Esophagus squamous epithelium (tissue), 5 donors: ENCODE measurements around the gene TNFRSF18. TPM values are rescaled to one million over a fixed set of nuclear protein-coding genes. Genes with fewer than 3 reads are reported as not detected.
A peak's percentile ranks its signal among the peaks of the same experiment; 100 is the strongest.

Experiments
- DNase-seq: peaks from one replicate; lab custom pipeline; 2025; lab: John Stamatoyannopoulos, UW
- H3K27ac ChIP-seq, 4 donors: fragments of 200-600 bp; sonication (generic); one replicate each; pipeline ENCODE4 v1.5.1; 2016 to 2019; ENCODE audit warnings: mild to moderate bottlenecking in 1 of 4
- H3K27me3 ChIP-seq, 4 donors: fragments of 200-600 bp; sonication (generic); 1 replicate in 3 of 4; 2 replicates in 1 of 4; pipeline versions ENCODE4 v1.5.1 to v1.6.0; 2017 to 2021; ENCODE audit warnings: antibody characterized with exemption in 1 of 4
- H3K36me3 ChIP-seq, 3 donors: fragments of 200-600 bp; sonication (generic); one replicate each; pipeline ENCODE4 v1.5.1; 2016 to 2019
- H3K4me1 ChIP-seq, 3 donors: fragments of 200-600 bp; sonication (generic); one replicate each; pipeline ENCODE4 v1.5.1; 2017 to 2019
- H3K4me3 ChIP-seq, 4 donors: fragments of 200-600 bp; sonication (generic); 1 replicate in 3 of 4; 2 replicates in 1 of 4; pipeline ENCODE4 v1.5.1; 2016 to 2019; ENCODE audit warnings: mild to moderate bottlenecking in 2 of 4, moderate library complexity in 1 of 4
- H3K9me3 ChIP-seq, 3 donors: fragments of 200-600 bp; sonication (generic); one replicate each; pipeline ENCODE4 v1.5.1; 2016 to 2019
- POLR2A ChIP-seq, 4 donors: fragments of 450-650 bp; IDR thresholded peaks; one replicate each; pipeline ENCODE4 v1.6.1; 2017; ENCODE audit warnings: antibody characterized with exemption in 4 of 4, mild to moderate bottlenecking in 4 of 4, moderate library complexity in 3 of 4
- WGBS, 2 donors: methylation state at CpG; one replicate each; pipeline ENCODE4 v1.1.5; 2018; 5-methylcytosine and 5-hydroxymethylcytosine counted together
- intact Hi-C: fragments of 100-400 bp; cut with DNase I; formaldehyde crosslinking; loops from one replicate; pipeline ENCODE4 v1.15.0; 2022
- total RNA-seq, 4 donors: library from RNA; depleted of rRNA; stranded (reverse); fragments of >200 nt; gene quantifications; one replicate each; pipeline ENCODE4 v1.1.0, GENCODE V29; 2016
- TF ChIP-seq, protein P1 (sequence below), 6 experiments: fragments of 450-650 bp in 4 of 6; fragments of 200-600 bp in 2 of 6; sonication (generic) in 2 of 6; IDR thresholded peaks; one replicate each; pipeline ENCODE4 v1.5.1; 2016 to 2019; ENCODE audit warnings: antibody characterized with exemption in 6 of 6, mild to moderate bottlenecking in 4 of 6, moderate library complexity in 4 of 6
- donor health status: DM: yes; HTN: yes; CAD: no.

The TNFRSF18 gene
- total RNA-seq, 4 donors from 2014 or later, result 2.0 to 21.0 (median 2.8) TPM

- Histone ChIP-seq H3K9me3 (no peaks in the 10 kb centered on the region), H3K36me3 (no peaks in the 10 kb centered on the region), H3K27ac (peak overlapping the region in 1 of 4 donors; percentile 34), H3K4me3 (no peak overlapping the region), H3K4me1 (peaks cover 0 to 4% (median 0%) of the 10 kb centered on the region in 3 donors), H3K27me3 (peaks cover 0 to 43% (median 0%) of the 10 kb centered on the region in 4 donors)
- intact Hi-C loops, result no loop called here
- TF ChIP-seq POLR2A (IDR thresholded peaks at IDR 0.05), result no peak
- TF ChIP-seq, protein P1, sequence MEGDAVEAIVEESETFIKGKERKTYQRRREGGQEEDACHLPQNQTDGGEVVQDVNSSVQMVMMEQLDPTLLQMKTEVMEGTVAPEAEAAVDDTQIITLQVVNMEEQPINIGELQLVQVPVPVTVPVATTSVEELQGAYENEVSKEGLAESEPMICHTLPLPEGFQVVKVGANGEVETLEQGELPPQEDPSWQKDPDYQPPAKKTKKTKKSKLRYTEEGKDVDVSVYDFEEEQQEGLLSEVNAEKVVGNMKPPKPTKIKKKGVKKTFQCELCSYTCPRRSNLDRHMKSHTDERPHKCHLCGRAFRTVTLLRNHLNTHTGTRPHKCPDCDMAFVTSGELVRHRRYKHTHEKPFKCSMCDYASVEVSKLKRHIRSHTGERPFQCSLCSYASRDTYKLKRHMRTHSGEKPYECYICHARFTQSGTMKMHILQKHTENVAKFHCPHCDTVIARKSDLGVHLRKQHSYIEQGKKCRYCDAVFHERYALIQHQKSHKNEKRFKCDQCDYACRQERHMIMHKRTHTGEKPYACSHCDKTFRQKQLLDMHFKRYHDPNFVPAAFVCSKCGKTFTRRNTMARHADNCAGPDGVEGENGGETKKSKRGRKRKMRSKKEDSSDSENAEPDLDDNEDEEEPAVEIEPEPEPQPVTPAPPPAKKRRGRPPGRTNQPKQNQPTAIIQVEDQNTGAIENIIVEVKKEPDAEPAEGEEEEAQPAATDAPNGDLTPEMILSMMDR (IDR thresholded peaks at IDR 0.05), result no peak
- DNase-seq, result no peak
- 71 to 86% methylated on average over 13 to 15 of the region's 39 CpGs for WGBS, 2 donors
Observed at GRCh38 chr1:1182491-1183220, 23.7 kb downstream of the TNFRSF18 start.

- 63% methylated on average over 6 to 10 of the region's 21 CpGs for WGBS, 2 donors
- Histone ChIP-seq H3K36me3 (no peaks in the 10 kb centered on the region), H3K4me1 (peaks cover 0 to 4% (median 0%) of the 10 kb centered on the region in 3 donors), H3K27ac (no peak overlapping the region), H3K9me3 (no peaks in the 10 kb centered on the region), H3K27me3 (peaks cover 0 to 49% (median 0%) of the 10 kb centered on the region in 4 donors), H3K4me3 (no peak overlapping the region)
- TF ChIP-seq POLR2A (IDR thresholded peaks at IDR 0.05), result no peak
- TF ChIP-seq, protein P1 (IDR thresholded peaks at IDR 0.05), result no peak
- intact Hi-C loops, result no loop called here
- no peak for DNase-seq
Observed at GRCh38 chr1:1181938-1182410, 24.4 kb downstream of the TNFRSF18 start.

- no peak for TF ChIP-seq POLR2A (IDR thresholded peaks at IDR 0.05)
- TF ChIP-seq, protein P1 (IDR thresholded peaks at IDR 0.05), result no peak
- Histone ChIP-seq H3K36me3 (no peaks in the 10 kb centered on the region), H3K4me3 (no peak overlapping the region), H3K27me3 (peaks cover 0 to 55% (median 0%) of the 10 kb centered on the region in 4 donors), H3K27ac (no peak overlapping the region), H3K9me3 (no peaks in the 10 kb centered on the region), H3K4me1 (peaks cover 0 to 4% (median 0%) of the 10 kb centered on the region in 3 donors)
- WGBS, 2 donors, result 86 to 88% methylated on average over 17 to 23 of the region's 26 CpGs
- intact Hi-C loops, result no loop called here
- DNase-seq, result no peak
Observed at GRCh38 chr1:1181129-1181937, 25.1 kb downstream of the TNFRSF18 start.

- TF ChIP-seq, protein P1 (IDR thresholded peaks at IDR 0.05), result no peak
- no peak for TF ChIP-seq POLR2A (IDR thresholded peaks at IDR 0.05)
- H3K36me3 ChIP-seq, result peaks cover 0 to 4% (median 0%) of the 10 kb centered on the region in 3 donors
- 86 to 100% methylated on average over 1 to 8 of the region's 51 CpGs for WGBS, 2 donors
- no peak for DNase-seq
- peaks cover 0 to 66% (median 0%) of the 10 kb centered on the region in 4 donors for H3K27me3 ChIP-seq
- no peak overlapping the region for H3K4me3 ChIP-seq
- peaks cover 0 to 4% (median 0%) of the 10 kb centered on the region in 3 donors for H3K4me1 ChIP-seq
- no peak overlapping the region for H3K27ac ChIP-seq
- H3K9me3 ChIP-seq, result no peaks in the 10 kb centered on the region
- intact Hi-C loops, result no loop called here
Observed at GRCh38 chr1:1179983-1180861, 26.2 kb downstream of the TNFRSF18 start.
